Neural cell (in vitro differentiated cells): Measurements from ENCODE around the gene SLC26A11. TPM values are rescaled to one million over a fixed set of nuclear protein-coding genes. Genes with fewer than 3 reads are reported as not detected.
"Not testable (repeated sequence)": the region's sequence is repeated elsewhere in the genome, so short reads cannot be mapped to it uniquely, and the experiment has no call there.

ENCODE experiments used
- H2AFZ ChIP-seq: fragments of 200-600, 300-800 bp; sonication (generic), shearing (Covaris generic); 2 replicates; pipeline ENCODE4 v1.6.0; 2014; ENCODE audit warnings: low read depth, mild to moderate bottlenecking, antibody characterized with exemption, low read length, moderate library complexity
- H3F3A ChIP-seq: fragments of 200-600 bp; shearing (Covaris generic); 2 replicates; pipeline ENCODE4 v1.6.1; 2016; ENCODE audit warnings: mild to moderate bottlenecking, moderate library complexity, mixed read lengths, antibody characterized with exemption, low read length; ENCODE audit not compliant: insufficient read depth, poor library complexity, severe bottlenecking
- H3K27ac ChIP-seq: fragments of 200-600, 300-800 bp; sonication (generic), shearing (Covaris generic); 2 replicates; pipeline ENCODE4 v1.5.1; 2014; ENCODE audit warnings: mild to moderate bottlenecking, low read length, moderate library complexity
- H3K27me3 ChIP-seq: fragments of 300-800, 200-600 bp; sonication (generic), shearing (Covaris generic); 2 replicates; pipeline ENCODE4 v1.6.0; 2014; ENCODE audit warnings: mild to moderate bottlenecking, low read depth, low read length, moderate library complexity; ENCODE audit not compliant: insufficient read depth
- H3K36me3 ChIP-seq: fragments of 300-800, 200-600 bp; sonication (generic), shearing (Covaris generic); 2 replicates; pipeline ENCODE4 v1.5.1; 2014; ENCODE audit warnings: mild to moderate bottlenecking, antibody characterized with exemption, low read length, moderate library complexity; ENCODE audit not compliant: insufficient read depth
- H3K4me2 ChIP-seq: fragments of 300-800, 200-600 bp; sonication (generic), shearing (Covaris generic); 2 replicates; pipeline ENCODE4 v1.6.0; 2014; ENCODE audit warnings: mild to moderate bottlenecking, low read length
- H3K4me3 ChIP-seq: fragments of 300-800, 200-600 bp; sonication (generic), shearing (Covaris generic); 2 replicates; pipeline ENCODE4 v1.5.1; 2014; ENCODE audit warnings: mild to moderate bottlenecking, low read length, moderate library complexity
- H3K79me2 ChIP-seq: fragments of 200-600 bp; shearing (Covaris generic); replicated peaks from 2 replicates; pipeline ENCODE4 v1.6.0; 2014; ENCODE audit warnings: mild to moderate bottlenecking, low read length, moderate library complexity; ENCODE audit not compliant: insufficient read depth
- H3K9ac ChIP-seq: fragments of 300-800, 200-600 bp; sonication (generic), shearing (Covaris generic); 2 replicates; pipeline ENCODE4 v1.6.1; 2016; ENCODE audit warnings: mild to moderate bottlenecking, low read length, mixed read lengths
- H3K9me2 ChIP-seq: fragments of 200-600 bp; shearing (Covaris generic); 2 replicates; pipeline ENCODE4 v1.6.1; 2016; ENCODE audit warnings: mild to moderate bottlenecking, low read length, mixed read lengths; ENCODE audit not compliant: insufficient read depth
- H3K9me3 ChIP-seq: fragments of 200-600, 300-800 bp; sonication (generic), shearing (Covaris generic); 2 replicates; pipeline ENCODE4 v1.6.1; 2016; ENCODE audit warnings: mild to moderate bottlenecking, mixed run types, low read length, moderate library complexity, mixed read lengths
- H4K20me1 ChIP-seq: fragments of 200-600 bp; shearing (Covaris generic); 2 replicates; pipeline ENCODE4 v1.6.1; 2016; ENCODE audit warnings: mild to moderate bottlenecking, mixed run types; ENCODE audit not compliant: insufficient read depth
- CTCF ChIP-seq: fragments of 450-650 bp; IDR thresholded peaks from 2 replicates; pipeline ENCODE4 v1.5.1; 2014; ENCODE audit warnings: antibody characterized with exemption, mild to moderate bottlenecking, moderate library complexity; ENCODE audit not compliant: poor library complexity, severe bottlenecking
- EP300 ChIP-seq: fragments of 450-650 bp; conservative IDR thresholded peaks from 2 replicates; pipeline ENCODE4 v1.6.1; 2014; ENCODE audit warnings: antibody characterized with exemption, mild to moderate bottlenecking, moderate library complexity; ENCODE audit not compliant: poor library complexity, severe bottlenecking
- EZH2 ChIP-seq: fragments of 200-600, 300-800 bp; shearing (Covaris generic), sonication (generic); IDR thresholded peaks from 2 replicates; pipeline ENCODE4 v1.6.1; 2014; ENCODE audit warnings: antibody characterized with exemption, low read length, borderline replicate concordance, mild to moderate bottlenecking; ENCODE audit not compliant: insufficient read depth, poor library complexity, severe bottlenecking
- MXI1 ChIP-seq: fragments of 450-650 bp; conservative IDR thresholded peaks from 2 replicates; pipeline ENCODE4 v1.6.1; 2014; ENCODE audit warnings: antibody characterized with exemption, mild to moderate bottlenecking; ENCODE audit not compliant: poor library complexity, severe bottlenecking
- POLR2AphosphoS5 ChIP-seq: IDR thresholded peaks from 2 replicates; pipeline ENCODE4 v1.6.1; 2012
- RAD21 ChIP-seq: fragments of 450-650 bp; conservative IDR thresholded peaks from 2 replicates; pipeline ENCODE4 v1.6.1; 2014; ENCODE audit warnings: antibody characterized with exemption, mild to moderate bottlenecking, moderate library complexity
- REST ChIP-seq: IDR thresholded peaks from 2 replicates; pipeline ENCODE4 v1.6.1; 2012; ENCODE audit warnings: borderline replicate concordance
- SMC3 ChIP-seq: fragments of 450-650 bp; conservative IDR thresholded peaks from 2 replicates; pipeline ENCODE4 v1.6.1; 2014; ENCODE audit warnings: antibody characterized with exemption, mild to moderate bottlenecking, moderate library complexity; ENCODE audit not compliant: poor library complexity
- TAF1 ChIP-seq: IDR thresholded peaks from 2 replicates; pipeline ENCODE4 v1.6.1; 2012; ENCODE audit warnings: low read depth
- polyA plus RNA-seq: library from polyadenylated mRNA; depleted of rRNA; stranded (reverse); fragments of >200 nt; gene quantifications from 2 replicates; pipeline ENCODE4 v1.2.3, GENCODE V29; 2014

SLC26A11 gene
- polyA plus RNA-seq, 1 donor from 2014 or later: 18.6 TPM

GRCh38 chr17:80256034-80256350 is 35.8 kb downstream of the SLC26A11 start:
- Histone ChIP-seq H3K4me2 (no peak overlapping the region), H3K9me3 (no peaks in the 10 kb centered on the region), H3K27me3 (no peaks in the 10 kb centered on the region), H3F3A (no peaks in the 10 kb centered on the region), H3K9ac (no peak overlapping the region), H2AFZ (no peak overlapping the region), H3K79me2 (no peaks in the 10 kb centered on the region), H3K27ac (no peak overlapping the region), H3K9me2 (no peaks in the 10 kb centered on the region), H3K4me3 (no peak overlapping the region), H3K36me3 (no peaks in the 10 kb centered on the region), H4K20me1 (no peaks in the 10 kb centered on the region)
- no peak for TF ChIP-seq SMC3

GRCh38 chr17:80257716-80258213 is 37.5 kb downstream of the SLC26A11 start:
- no peaks in the 10 kb centered on the region for H3K9me2 ChIP-seq
- no peak overlapping the region for H3K4me3 ChIP-seq
- no peak for TF ChIP-seq MXI1
- TF ChIP-seq REST: no peak
- no peak for TF ChIP-seq SMC3
- TF ChIP-seq POLR2AphosphoS5: no peak
- TF ChIP-seq TAF1: no peak
- no peak for TF ChIP-seq EP300
- TF ChIP-seq EZH2: no peak
- TF ChIP-seq CTCF: no peak
- no peak for TF ChIP-seq RAD21
- no peaks in the 10 kb centered on the region for H3K79me2 ChIP-seq
- H2AFZ ChIP-seq: no peak overlapping the region
- no peak overlapping the region for H3K4me2 ChIP-seq
- no peaks in the 10 kb centered on the region for H3F3A ChIP-seq
- H3K36me3 ChIP-seq: no peaks in the 10 kb centered on the region
- no peak overlapping the region for H3K9ac ChIP-seq
- no peaks in the 10 kb centered on the region for H4K20me1 ChIP-seq
- no peaks in the 10 kb centered on the region for H3K27me3 ChIP-seq
- no peaks in the 10 kb centered on the region for H3K9me3 ChIP-seq
- H3K27ac ChIP-seq: no peak overlapping the region

- not testable (repeated sequence) for H3K4me2 ChIP-seq
Measured at GRCh38 chr17:80258296-80258695, 38.1 kb downstream of the SLC26A11 start.

More at GRCh38 chr17:80258296-80258695, 38.1 kb downstream of the SLC26A11 start:
- not testable (repeated sequence) for H3K36me3 ChIP-seq, H3K27me3 ChIP-seq, H3K4me3 ChIP-seq, H3K79me2 ChIP-seq, H2AFZ ChIP-seq, H4K20me1 ChIP-seq, H3K9me3 ChIP-seq, H3F3A ChIP-seq, H3K27ac ChIP-seq, H3K9ac ChIP-seq, H3K9me2 ChIP-seq
